ENCODE measurements around the gene RRAGA.
"Not testable (repeated sequence)": the region's sequence is repeated elsewhere in the genome, so short reads cannot be mapped to it uniquely, and the experiment has no call there.

The RRAGA gene

GRCh38 chr9:19087106-19088000 is 38.1 kb downstream of the RRAGA start:
- no peak for DNase-seq

GRCh38 chr9:19097431-19097830 is 48.2 kb downstream of the RRAGA start:
- not testable (repeated sequence) for DNase-seq

Data from NCI-H446 treated with DMSO at 0.1 percent for 48 hours (cell line).